ENCODE results near the gene C4orf50. TPM values are rescaled to one million over a fixed set of nuclear protein-coding genes. Genes with fewer than 3 reads are reported as not detected.

C4orf50 gene
- total and polyA plus RNA-seq, 7 donors = not detected

DNA sequence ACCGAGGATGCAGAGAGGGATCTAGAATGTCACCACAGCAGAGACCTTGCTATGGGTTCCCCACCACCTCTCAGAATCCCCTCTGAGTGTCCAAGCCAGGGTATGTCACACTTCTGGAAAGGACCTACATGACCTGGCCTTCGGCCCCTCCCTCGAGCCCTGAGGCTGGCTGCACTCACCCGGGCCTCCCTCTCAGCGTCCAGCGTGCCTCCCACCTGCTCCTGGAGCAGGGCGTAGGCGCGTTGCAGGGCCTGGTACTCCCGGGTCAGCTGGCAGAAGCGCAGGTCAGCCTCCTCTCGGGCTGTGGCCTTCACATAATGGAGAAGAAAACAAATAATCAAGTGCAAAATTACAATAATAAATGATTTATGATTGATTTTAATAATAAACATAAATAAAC lies 43.9 kb upstream of the C4orf50 start:
- Histone ChIP-seq H3K27me3 (ENCODE audit: insufficient read depth in 3 of 3, low read length in 2 of 3) (no peaks in the 10 kb centered on the region), H3K9me3 (peaks cover 22% of the 10 kb centered on the region), H3K36me3 (ENCODE audit: insufficient read depth in 1 of 2, low read depth in 1 of 2) (no peaks in the 10 kb centered on the region), H3K27ac (no peak overlapping the region), H3K4me1 (no peaks in the 10 kb centered on the region), H3K4me3 (no peak overlapping the region)
- TF ChIP-seq, protein P1, sequence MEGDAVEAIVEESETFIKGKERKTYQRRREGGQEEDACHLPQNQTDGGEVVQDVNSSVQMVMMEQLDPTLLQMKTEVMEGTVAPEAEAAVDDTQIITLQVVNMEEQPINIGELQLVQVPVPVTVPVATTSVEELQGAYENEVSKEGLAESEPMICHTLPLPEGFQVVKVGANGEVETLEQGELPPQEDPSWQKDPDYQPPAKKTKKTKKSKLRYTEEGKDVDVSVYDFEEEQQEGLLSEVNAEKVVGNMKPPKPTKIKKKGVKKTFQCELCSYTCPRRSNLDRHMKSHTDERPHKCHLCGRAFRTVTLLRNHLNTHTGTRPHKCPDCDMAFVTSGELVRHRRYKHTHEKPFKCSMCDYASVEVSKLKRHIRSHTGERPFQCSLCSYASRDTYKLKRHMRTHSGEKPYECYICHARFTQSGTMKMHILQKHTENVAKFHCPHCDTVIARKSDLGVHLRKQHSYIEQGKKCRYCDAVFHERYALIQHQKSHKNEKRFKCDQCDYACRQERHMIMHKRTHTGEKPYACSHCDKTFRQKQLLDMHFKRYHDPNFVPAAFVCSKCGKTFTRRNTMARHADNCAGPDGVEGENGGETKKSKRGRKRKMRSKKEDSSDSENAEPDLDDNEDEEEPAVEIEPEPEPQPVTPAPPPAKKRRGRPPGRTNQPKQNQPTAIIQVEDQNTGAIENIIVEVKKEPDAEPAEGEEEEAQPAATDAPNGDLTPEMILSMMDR (IDR thresholded peaks at IDR 0.05) = no peak
- ATAC-seq = no peak
- no peak for DNase-seq
- intact Hi-C loops (cut with DNase I) = no loop called here
- WGBS, 3 donors = 80 to 82% (median 81%) methylated on average over 12 of the region's 12 CpGs

DNA sequence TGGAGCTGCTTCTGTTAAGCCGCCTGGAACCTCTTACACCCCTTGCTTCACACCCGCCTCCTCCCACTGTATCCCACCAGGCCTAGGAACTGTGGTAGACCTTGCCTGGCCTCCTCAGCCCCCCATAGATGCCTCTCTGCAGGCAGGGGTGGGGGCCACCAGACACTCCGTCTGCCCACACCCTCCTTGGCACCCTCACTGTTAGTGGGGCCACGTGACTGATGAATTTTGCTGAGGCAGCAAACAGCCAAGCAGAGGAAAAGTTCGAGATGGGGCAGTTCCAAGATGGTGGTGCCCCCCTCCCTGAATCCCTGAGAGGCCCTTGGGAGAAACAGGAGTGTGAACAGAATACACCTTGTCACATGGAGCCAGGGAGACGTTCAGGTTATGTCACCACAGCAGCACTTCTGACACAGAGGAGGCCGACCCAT lies 41.2 kb upstream of the C4orf50 start:
- intact Hi-C loops (cut with DNase I) = no loop called here
- Histone ChIP-seq H3K4me1 (no peaks in the 10 kb centered on the region), H3K36me3 (ENCODE audit: insufficient read depth in 1 of 2, low read depth in 1 of 2) (no peaks in the 10 kb centered on the region), H3K4me3 (no peak overlapping the region), H3K9me3 (peaks cover 22% of the 10 kb centered on the region), H3K27ac (no peak overlapping the region), H3K27me3 (ENCODE audit: insufficient read depth in 3 of 3, low read length in 2 of 3) (no peaks in the 10 kb centered on the region)
- ATAC-seq (no peak), DNase-seq (no peak)
- 85 to 90% (median 87%) methylated on average over 7 of the region's 7 CpGs for WGBS, 3 donors
- TF ChIP-seq, protein P1 (IDR thresholded peaks at IDR 0.05) = no peak

DNA sequence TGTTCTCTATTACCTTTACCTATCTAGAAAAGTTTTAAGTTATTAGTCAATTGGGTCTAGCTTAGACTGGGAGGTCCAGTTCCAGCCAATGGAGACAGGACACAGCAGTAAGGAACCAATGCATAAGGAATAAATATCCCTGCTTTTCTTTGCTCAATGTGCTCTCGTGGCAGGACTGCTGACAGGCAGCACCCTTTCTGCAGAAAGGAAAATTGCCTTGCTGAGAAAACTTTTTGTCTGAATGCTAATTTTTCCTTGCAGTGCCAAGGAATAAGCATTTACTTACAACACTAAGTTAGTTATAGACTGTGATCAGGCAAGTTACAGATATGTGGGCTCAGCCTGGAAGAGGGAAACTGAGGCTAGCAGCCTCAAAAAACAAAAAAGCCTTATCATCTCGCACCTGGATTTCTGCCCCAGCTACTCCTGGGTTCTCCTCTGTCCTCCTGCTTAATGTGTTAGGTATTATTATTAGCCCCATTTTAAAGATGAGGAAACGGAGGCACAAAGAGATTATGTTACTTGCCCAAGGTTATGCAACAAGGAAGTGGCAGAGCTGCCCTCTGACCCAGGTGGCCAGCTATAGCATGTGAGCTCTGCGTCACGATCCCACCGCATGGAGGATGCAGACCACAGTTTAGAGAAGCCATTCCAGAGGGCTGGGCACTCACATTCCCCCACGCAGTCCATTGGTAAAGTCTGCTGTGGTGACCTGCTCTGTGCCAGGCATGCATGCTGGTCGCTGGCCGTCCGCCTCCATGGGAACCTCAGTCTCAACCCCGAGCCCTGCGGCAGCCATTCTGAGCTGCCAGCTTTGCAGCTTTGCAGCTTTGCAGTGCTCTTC lies 40.5 kb upstream of the C4orf50 start:
- DNase-seq (no peak), ATAC-seq (no peak)
- intact Hi-C loops (cut with DNase I) = no loop called here
- H3K4me3 ChIP-seq = no peak overlapping the region
- 91 to 94% (median 92%) methylated on average over 12 of the region's 12 CpGs for WGBS, 3 donors
- H3K27me3 ChIP-seq (ENCODE audit: insufficient read depth in 3 of 3, low read length in 2 of 3) = no peaks in the 10 kb centered on the region
- no peaks in the 10 kb centered on the region for H3K36me3 ChIP-seq (ENCODE audit: insufficient read depth in 1 of 2, low read depth in 1 of 2)
- H3K9me3 ChIP-seq = peaks cover 22% of the 10 kb centered on the region
- TF ChIP-seq, protein P1 (IDR thresholded peaks at IDR 0.05) = no peak
- H3K4me1 ChIP-seq = no peaks in the 10 kb centered on the region
- no peak overlapping the region for H3K27ac ChIP-seq

DNA sequence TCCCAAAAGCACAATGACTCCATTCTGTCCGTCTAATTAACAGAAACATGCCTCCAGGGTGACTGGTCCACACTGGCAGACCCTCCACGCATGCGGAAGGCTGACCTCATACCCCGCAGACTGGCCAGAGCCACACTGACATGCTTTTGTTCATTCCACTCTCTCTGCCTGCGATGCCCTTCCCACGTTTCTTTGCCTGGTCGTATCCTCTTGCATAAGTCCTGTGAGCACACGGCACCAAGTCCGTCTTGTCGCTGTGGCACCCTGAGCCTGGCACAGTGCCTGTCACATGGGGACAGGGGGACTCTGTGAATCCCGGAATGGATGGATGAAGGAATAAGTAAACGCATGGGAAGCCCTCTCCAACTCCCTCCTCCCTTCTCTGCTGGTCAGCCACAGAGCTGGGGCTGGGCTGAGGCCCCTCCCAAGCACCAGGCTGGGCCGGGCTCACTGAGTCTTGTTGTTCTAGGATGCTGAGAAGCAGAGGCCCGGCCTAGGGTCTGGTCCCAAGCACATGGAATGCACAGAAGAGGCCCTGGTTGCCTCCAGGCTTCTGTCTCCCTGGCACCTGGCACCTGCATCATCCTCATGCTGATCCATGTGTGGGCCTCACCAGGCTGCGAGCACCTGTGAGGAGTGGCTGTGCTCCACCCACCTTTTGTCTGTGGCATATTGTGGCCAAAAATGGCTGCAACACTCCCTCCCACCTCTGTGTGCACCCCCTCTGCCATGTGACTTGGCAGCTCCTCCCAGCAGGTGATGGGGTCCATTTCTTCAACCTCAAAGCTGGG lies 38.9 kb upstream of the C4orf50 start:
- Histone ChIP-seq H3K27me3 (ENCODE audit: insufficient read depth in 3 of 3, low read length in 2 of 3) (no peaks in the 10 kb centered on the region), H3K4me1 (no peaks in the 10 kb centered on the region), H3K9me3 (peaks cover 22% of the 10 kb centered on the region), H3K27ac (no peak overlapping the region), H3K36me3 (ENCODE audit: insufficient read depth in 1 of 2, low read depth in 1 of 2) (no peaks in the 10 kb centered on the region), H3K4me3 (no peak overlapping the region)
- ATAC-seq = no peak
- 81 to 87% (median 81%) methylated on average over 15 of the region's 15 CpGs for WGBS, 3 donors
- DNase-seq = no peak
- TF ChIP-seq, protein P1 (IDR thresholded peaks at IDR 0.05) = no peak
- intact Hi-C loops (cut with DNase I) = no loop called here
